SK-N-MC (cell line): ENCODE data around the gene TMOD1.

Experiments used
- EZH2 ChIP-seq: fragments of 200-600 bp; sonication (generic); IDR thresholded peaks from one replicate; pipeline ENCODE4 v1.6.1; 2017; ENCODE audit warnings: antibody characterized with exemption
- POLR2AphosphoS5 ChIP-seq: IDR thresholded peaks from 2 replicates; pipeline ENCODE4 v1.6.1; 2012; ENCODE audit warnings: mild to moderate bottlenecking, low read depth, low read length, borderline replicate concordance

DNA sequence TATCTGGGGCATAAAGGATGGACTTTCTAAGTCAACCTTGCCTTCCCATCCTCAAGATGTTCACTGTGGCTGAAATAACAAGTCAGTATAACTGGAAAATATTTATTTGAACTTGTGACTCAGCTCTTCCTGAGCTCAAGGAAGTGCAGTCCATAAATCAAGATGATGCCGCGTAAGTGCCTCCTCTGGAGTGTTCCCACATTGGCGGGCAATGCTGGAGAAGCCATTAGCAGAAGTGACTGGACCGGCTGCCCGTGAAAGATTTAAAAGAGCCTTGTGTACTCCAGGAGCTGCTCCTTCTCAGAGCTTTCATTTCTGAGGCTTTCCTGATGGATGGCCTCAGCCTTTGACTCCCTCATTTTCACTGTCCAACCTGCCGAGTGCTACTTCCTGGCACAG is 17.4 kb downstream of the TMOD1 start:
- TF ChIP-seq EZH2 (no peak), POLR2AphosphoS5 (no peak)
